ENCODE results near the gene DDAH1.

DDAH1 gene

DNA sequence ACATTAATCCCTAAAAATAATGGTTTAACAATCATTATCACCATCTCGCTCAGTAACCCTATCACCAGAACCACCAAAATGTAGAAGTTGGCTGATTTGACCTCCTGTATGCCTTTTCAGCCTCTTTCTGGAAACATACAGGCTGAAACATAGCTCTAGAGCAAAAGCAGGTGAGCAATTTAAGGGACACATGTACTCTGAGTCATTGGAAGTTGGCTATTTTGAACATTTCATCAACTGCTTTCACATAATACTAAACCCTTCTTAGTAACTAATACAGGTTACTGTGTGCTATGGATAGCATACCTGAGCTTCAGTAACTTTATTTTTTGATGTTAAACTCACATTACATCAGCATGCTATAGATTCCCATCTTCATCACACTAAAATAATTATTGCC lies 19.8 kb upstream of the DDAH1 start:
- DNase-seq: no peak
- Histone ChIP-seq H3K4me3 (ENCODE audit: low read depth in 1 of 2, low read length in 2 of 2) (no peak overlapping the region), H3K9me3 (ENCODE audit: insufficient read depth, low read length, severe bottlenecking) (no peaks in the 10 kb centered on the region), H3K27me3 (ENCODE audit: insufficient read depth, low read length, poor library complexity) (no peaks in the 10 kb centered on the region), H4K20me1 (ENCODE audit: insufficient read depth, low read length) (no peaks in the 10 kb centered on the region), H3K79me2 (ENCODE audit: insufficient read depth, low read length) (no peaks in the 10 kb centered on the region), H3K9ac (ENCODE audit: low read depth, low read length) (no peak overlapping the region), H3K27ac (ENCODE audit: low read length) (no peak overlapping the region), H3K4me1 (ENCODE audit: insufficient read depth, low read length) (no peaks in the 10 kb centered on the region), H3K4me2 (ENCODE audit: insufficient read depth, low read length) (no peak overlapping the region), H2AFZ (ENCODE audit: low read depth, low read length) (no peak overlapping the region), H3K36me3 (ENCODE audit: insufficient read depth, low read length) (no peaks in the 10 kb centered on the region)
- no peak for ATAC-seq (ENCODE audit: insufficient read depth, low read depth)
- TF ChIP-seq, protein P1, sequence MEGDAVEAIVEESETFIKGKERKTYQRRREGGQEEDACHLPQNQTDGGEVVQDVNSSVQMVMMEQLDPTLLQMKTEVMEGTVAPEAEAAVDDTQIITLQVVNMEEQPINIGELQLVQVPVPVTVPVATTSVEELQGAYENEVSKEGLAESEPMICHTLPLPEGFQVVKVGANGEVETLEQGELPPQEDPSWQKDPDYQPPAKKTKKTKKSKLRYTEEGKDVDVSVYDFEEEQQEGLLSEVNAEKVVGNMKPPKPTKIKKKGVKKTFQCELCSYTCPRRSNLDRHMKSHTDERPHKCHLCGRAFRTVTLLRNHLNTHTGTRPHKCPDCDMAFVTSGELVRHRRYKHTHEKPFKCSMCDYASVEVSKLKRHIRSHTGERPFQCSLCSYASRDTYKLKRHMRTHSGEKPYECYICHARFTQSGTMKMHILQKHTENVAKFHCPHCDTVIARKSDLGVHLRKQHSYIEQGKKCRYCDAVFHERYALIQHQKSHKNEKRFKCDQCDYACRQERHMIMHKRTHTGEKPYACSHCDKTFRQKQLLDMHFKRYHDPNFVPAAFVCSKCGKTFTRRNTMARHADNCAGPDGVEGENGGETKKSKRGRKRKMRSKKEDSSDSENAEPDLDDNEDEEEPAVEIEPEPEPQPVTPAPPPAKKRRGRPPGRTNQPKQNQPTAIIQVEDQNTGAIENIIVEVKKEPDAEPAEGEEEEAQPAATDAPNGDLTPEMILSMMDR (IDR thresholded peaks at IDR 0.05; ENCODE audit: borderline replicate concordance, extremely low read depth, low read length, poor library complexity, severe bottlenecking): no peak
- no peak for TF ChIP-seq EZH2 (IDR thresholded peaks at IDR 0.05; ENCODE audit: borderline replicate concordance, low read depth, low read length, severe bottlenecking)

DNA sequence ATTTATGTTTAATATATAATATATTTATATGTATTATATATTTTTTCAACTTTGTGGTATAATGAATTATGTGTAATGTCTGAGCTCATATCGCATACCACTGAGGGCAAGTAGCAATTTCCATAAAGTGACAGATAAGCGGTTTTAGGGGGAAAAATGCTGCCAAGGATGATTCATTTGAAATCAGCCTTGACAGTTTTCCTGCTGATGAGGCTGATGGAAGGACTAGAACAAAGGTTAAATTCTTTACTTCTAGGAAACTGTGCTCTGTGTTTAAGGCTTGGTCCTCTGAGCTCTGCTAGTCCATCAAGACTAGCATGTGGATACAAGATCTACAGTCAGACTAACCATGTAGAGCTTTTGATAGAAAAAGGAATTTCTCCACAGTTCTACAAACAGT lies 19.3 kb upstream of the DDAH1 start:
- Histone ChIP-seq H4K20me1 (ENCODE audit: insufficient read depth, low read length) (no peaks in the 10 kb centered on the region), H3K79me2 (ENCODE audit: insufficient read depth, low read length) (no peaks in the 10 kb centered on the region), H2AFZ (ENCODE audit: low read depth, low read length) (no peak overlapping the region), H3K9me3 (ENCODE audit: insufficient read depth, low read length, severe bottlenecking) (no peaks in the 10 kb centered on the region), H3K27ac (ENCODE audit: low read length) (no peak overlapping the region), H3K27me3 (ENCODE audit: insufficient read depth, low read length, poor library complexity) (no peaks in the 10 kb centered on the region), H3K4me3 (ENCODE audit: low read depth in 1 of 2, low read length in 2 of 2) (no peak overlapping the region), H3K9ac (ENCODE audit: low read depth, low read length) (no peak overlapping the region), H3K4me2 (ENCODE audit: insufficient read depth, low read length) (no peak overlapping the region), H3K36me3 (ENCODE audit: insufficient read depth, low read length) (no peaks in the 10 kb centered on the region), H3K4me1 (ENCODE audit: insufficient read depth, low read length) (no peaks in the 10 kb centered on the region)
- no peak for ATAC-seq (ENCODE audit: insufficient read depth, low read depth)
- DNase-seq: no peak
- TF ChIP-seq, protein P1 (IDR thresholded peaks at IDR 0.05; ENCODE audit: borderline replicate concordance, extremely low read depth, low read length, poor library complexity, severe bottlenecking): no peak
- TF ChIP-seq EZH2 (IDR thresholded peaks at IDR 0.05; ENCODE audit: borderline replicate concordance, low read depth, low read length, severe bottlenecking): no peak

DNA sequence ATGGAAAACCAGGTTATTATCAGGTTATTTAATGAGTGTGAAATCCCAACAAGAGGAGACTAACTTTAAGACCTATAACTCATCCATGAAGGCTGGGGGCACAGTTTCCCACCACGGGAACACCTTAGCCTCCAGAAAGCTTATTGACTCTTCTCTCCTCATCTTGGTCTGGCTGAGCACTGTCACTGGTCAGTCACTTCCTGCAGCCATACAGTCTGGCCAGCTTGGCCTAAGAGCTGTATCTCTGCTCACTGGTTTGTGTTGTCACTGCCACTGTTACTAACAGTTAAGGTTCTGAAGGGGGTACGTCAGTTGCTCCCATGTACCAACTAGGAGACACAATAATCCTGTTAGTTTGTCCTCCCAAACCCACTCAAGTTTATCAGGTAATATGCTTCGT lies 16.7 kb upstream of the DDAH1 start:
- Histone ChIP-seq H3K27me3 (ENCODE audit: insufficient read depth, low read length, poor library complexity) (no peaks in the 10 kb centered on the region), H3K9ac (ENCODE audit: low read depth, low read length) (no peak overlapping the region), H3K4me3 (ENCODE audit: low read depth in 1 of 2, low read length in 2 of 2) (no peak overlapping the region), H3K4me1 (ENCODE audit: insufficient read depth, low read length) (no peaks in the 10 kb centered on the region), H4K20me1 (ENCODE audit: insufficient read depth, low read length) (no peaks in the 10 kb centered on the region), H3K36me3 (ENCODE audit: insufficient read depth, low read length) (no peaks in the 10 kb centered on the region), H3K27ac (ENCODE audit: low read length) (no peak overlapping the region), H3K4me2 (ENCODE audit: insufficient read depth, low read length) (no peak overlapping the region), H3K79me2 (ENCODE audit: insufficient read depth, low read length) (no peaks in the 10 kb centered on the region), H2AFZ (ENCODE audit: low read depth, low read length) (no peak overlapping the region), H3K9me3 (ENCODE audit: insufficient read depth, low read length, severe bottlenecking) (no peaks in the 10 kb centered on the region)
- no peak for TF ChIP-seq EZH2 (IDR thresholded peaks at IDR 0.05; ENCODE audit: borderline replicate concordance, low read depth, low read length, severe bottlenecking)
- TF ChIP-seq, protein P1 (IDR thresholded peaks at IDR 0.05; ENCODE audit: borderline replicate concordance, extremely low read depth, low read length, poor library complexity, severe bottlenecking): no peak
- DNase-seq (no peak), ATAC-seq (ENCODE audit: insufficient read depth, low read depth) (no peak)

DNA sequence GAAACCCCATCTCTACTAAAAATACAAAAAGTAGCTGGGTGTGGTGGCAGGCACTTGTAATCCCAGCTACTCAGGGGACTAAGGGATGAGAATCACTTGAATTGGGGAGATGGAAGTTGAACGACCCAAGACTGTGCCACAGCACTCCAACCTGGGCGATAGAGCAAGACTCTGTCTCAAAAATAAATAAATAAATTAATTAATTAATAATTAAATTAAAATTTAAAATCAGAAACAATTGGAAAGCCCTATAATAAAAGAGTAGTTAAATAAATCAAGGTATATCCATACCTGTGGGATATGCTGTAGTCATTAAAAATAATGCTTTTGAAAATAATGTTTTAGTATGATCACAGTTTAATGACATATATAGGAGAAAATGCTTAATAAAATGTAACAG lies 15.6 kb upstream of the DDAH1 start:
- Histone ChIP-seq H3K79me2 (ENCODE audit: insufficient read depth, low read length) (no peaks in the 10 kb centered on the region), H3K9ac (ENCODE audit: low read depth, low read length) (no peak overlapping the region), H3K36me3 (ENCODE audit: insufficient read depth, low read length) (no peaks in the 10 kb centered on the region), H3K4me2 (ENCODE audit: insufficient read depth, low read length) (no peak overlapping the region), H3K9me3 (ENCODE audit: insufficient read depth, low read length, severe bottlenecking) (no peaks in the 10 kb centered on the region), H4K20me1 (ENCODE audit: insufficient read depth, low read length) (no peaks in the 10 kb centered on the region), H3K27me3 (ENCODE audit: insufficient read depth, low read length, poor library complexity) (no peaks in the 10 kb centered on the region), H2AFZ (ENCODE audit: low read depth, low read length) (no peak overlapping the region), H3K4me1 (ENCODE audit: insufficient read depth, low read length) (no peaks in the 10 kb centered on the region), H3K27ac (ENCODE audit: low read length) (no peak overlapping the region), H3K4me3 (ENCODE audit: low read depth in 1 of 2, low read length in 2 of 2) (no peak overlapping the region)
- no peak for ATAC-seq (ENCODE audit: insufficient read depth, low read depth)
- TF ChIP-seq, protein P1 (IDR thresholded peaks at IDR 0.05; ENCODE audit: borderline replicate concordance, extremely low read depth, low read length, poor library complexity, severe bottlenecking): no peak
- TF ChIP-seq EZH2 (IDR thresholded peaks at IDR 0.05; ENCODE audit: borderline replicate concordance, low read depth, low read length, severe bottlenecking): no peak
- no peak for DNase-seq
